SU-DHL-6 (cell line): ENCODE data around the gene RXRB.

ENCODE experiments used
- H2AFZ ChIP-seq: fragments of 200-600 bp; sonication (generic); 2 replicates; pipeline ENCODE4 v1.6.1; 2014; ENCODE audit warnings: low read depth, mild to moderate bottlenecking, moderate library complexity, mixed read lengths, antibody characterized with exemption, low read length; ENCODE audit not compliant: severe bottlenecking
- H3F3A ChIP-seq: fragments of 200-600 bp; shearing (Covaris generic); 2 replicates; pipeline ENCODE4 v1.6.0; 2016; ENCODE audit warnings: antibody characterized with exemption, mild to moderate bottlenecking; ENCODE audit not compliant: insufficient read depth
- H3K27ac ChIP-seq: fragments of 200-600 bp; sonication (generic); 2 replicates; pipeline ENCODE4 v1.5.1; 2016; ENCODE audit warnings: low read depth, mild to moderate bottlenecking, low read length, moderate library complexity, mixed read lengths
- H3K27me3 ChIP-seq: fragments of 200-600 bp; sonication (generic), shearing (Covaris generic); 2 replicates; pipeline ENCODE4 v1.6.0; 2014; ENCODE audit warnings: mild to moderate bottlenecking, low read length
- H3K36me3 ChIP-seq: fragments of 200-600 bp; sonication (generic); 2 replicates; pipeline ENCODE4 v1.6.1; 2014; ENCODE audit warnings: mild to moderate bottlenecking, low read length, mixed read lengths
- H3K4me2 ChIP-seq: fragments of 300-600, 200-600 bp; shearing (Covaris generic), sonication (generic); 2 replicates; pipeline ENCODE4 v1.6.0; 2014; ENCODE audit warnings: low read length, low read depth, mild to moderate bottlenecking; ENCODE audit not compliant: poor library complexity, severe bottlenecking
- H3K4me3 ChIP-seq: fragments of 200-600 bp; sonication (generic); 2 replicates; pipeline ENCODE4 v1.5.1; 2014; ENCODE audit warnings: antibody characterized with exemption, low read length, mild to moderate bottlenecking, mixed read lengths; ENCODE audit not compliant: insufficient read depth, poor library complexity, severe bottlenecking
- H3K79me2 ChIP-seq: fragments of 200-600 bp; sonication (generic); 2 replicates; pipeline ENCODE4 v1.6.1; 2014; ENCODE audit warnings: mild to moderate bottlenecking, low read length, moderate library complexity; ENCODE audit not compliant: insufficient read depth
- H3K9ac ChIP-seq: fragments of 200-600 bp; sonication (generic); 2 replicates; pipeline ENCODE4 v1.7.0; 2014; ENCODE audit warnings: mild to moderate bottlenecking, low read length
- H3K9me2 ChIP-seq: fragments of 200-600 bp; sonication (generic); replicated peaks from 2 replicates; pipeline ENCODE4 v1.6.1; 2014; ENCODE audit warnings: low read length; ENCODE audit not compliant: insufficient read depth
- H3K9me3 ChIP-seq: fragments of 200-600 bp; sonication (generic); 2 replicates; pipeline ENCODE4 v1.6.1; 2014; ENCODE audit warnings: low read length, mixed read lengths; ENCODE audit not compliant: insufficient read depth
- H4K20me1 ChIP-seq: fragments of 200-600 bp; sonication (generic); 2 replicates; pipeline ENCODE4 v1.6.1; 2014; ENCODE audit warnings: low read depth, mild to moderate bottlenecking, antibody characterized with exemption, low read length, moderate library complexity, mixed read lengths
- CTCF ChIP-seq: fragments of 200-600 bp; sonication (generic); IDR thresholded peaks from one replicate; pipeline ENCODE4 v1.5.1; 2017; ENCODE audit warnings: antibody characterized with exemption, mild to moderate bottlenecking, low read length, moderate library complexity; ENCODE audit not compliant: insufficient read depth, poor library complexity, severe bottlenecking
- EZH2phosphoT487 ChIP-seq: fragments of 200-600 bp; sonication (generic), shearing (Covaris generic); conservative IDR thresholded peaks from 2 replicates; pipeline ENCODE4 v1.6.1; 2018; ENCODE audit warnings: mild to moderate bottlenecking, antibody characterized with exemption, low read length, moderate library complexity, mixed read lengths

The RXRB gene

GRCh38 chr6:33189625-33190448 lies 10.6 kb downstream of the RXRB start:
- Histone ChIP-seq H4K20me1 (no peaks in the 10 kb centered on the region), H3K9me3 (no peaks in the 10 kb centered on the region), H3K9me2 (no peaks in the 10 kb centered on the region), H3K36me3 (no peaks in the 10 kb centered on the region), H3K79me2 (no peaks in the 10 kb centered on the region), H2AFZ (no peak overlapping the region), H3K9ac (no peak overlapping the region), H3K4me3 (no peak overlapping the region), H3K4me2 (no peak overlapping the region), H3K27me3 (no peaks in the 10 kb centered on the region), H3F3A (no peaks in the 10 kb centered on the region), H3K27ac (no peak overlapping the region)
- TF ChIP-seq CTCF (no peak), EZH2phosphoT487 (no peak)

GRCh38 chr6:33189164-33189563 lies 11.3 kb downstream of the RXRB start:
- H2AFZ ChIP-seq: no peak overlapping the region
- no peak overlapping the region for H3K4me2 ChIP-seq
- no peaks in the 10 kb centered on the region for H4K20me1 ChIP-seq
- TF ChIP-seq EZH2phosphoT487 (no peak), CTCF (no peak)
- no peaks in the 10 kb centered on the region for H3K9me2 ChIP-seq
- no peak overlapping the region for H3K9ac ChIP-seq
- no peaks in the 10 kb centered on the region for H3F3A ChIP-seq
- H3K36me3 ChIP-seq: no peaks in the 10 kb centered on the region
- no peak overlapping the region for H3K4me3 ChIP-seq
- no peaks in the 10 kb centered on the region for H3K27me3 ChIP-seq
- no peak overlapping the region for H3K27ac ChIP-seq
- H3K9me3 ChIP-seq: no peaks in the 10 kb centered on the region
- no peaks in the 10 kb centered on the region for H3K79me2 ChIP-seq

- Histone ChIP-seq H3F3A (no peaks in the 10 kb centered on the region), H3K27ac (no peak overlapping the region), H3K27me3 (no peaks in the 10 kb centered on the region), H3K36me3 (no peaks in the 10 kb centered on the region), H2AFZ (no peak overlapping the region), H3K4me3 (no peak overlapping the region), H3K9me2 (no peaks in the 10 kb centered on the region), H3K4me2 (no peak overlapping the region), H3K9me3 (no peaks in the 10 kb centered on the region), H4K20me1 (no peaks in the 10 kb centered on the region), H3K9ac (no peak overlapping the region), H3K79me2 (no peaks in the 10 kb centered on the region)
- no peak for TF ChIP-seq CTCF
These were observed 12.7 kb downstream of the RXRB start for GRCh38 chr6:33187809-33188208.
